Right hindlimb (tissue), 1 donor: Measurements from ENCODE around the gene MOG.

Experiments
- DNase-seq: peaks from one replicate; pipeline ENCODE4 v3.0.0-alpha.2; 2018

Gene MOG

GRCh38 chr6:29656798-29657197, at the start of gene MOG:
TSS of gene MOG (plus strand) at chr6:29657092. CDS start at chr6:29657210, 118 bp downstream.
- DNase-seq: no peak

GRCh38 chr6:29608131-29608530, 48.8 kb upstream of the MOG start:
- DNase-seq: no peak

- no peak for DNase-seq
Measured at GRCh38 chr6:29610540-29610939, 46.4 kb upstream of the MOG start.

- DNase-seq: no peak
Measured at GRCh38 chr6:29611426-29611825, 45.5 kb upstream of the MOG start.

- no peak for DNase-seq
Measured at GRCh38 chr6:29617782-29618554, 38.9 kb upstream of the MOG start.

- DNase-seq: no peak
Measured at GRCh38 chr6:29619578-29620160, 37.2 kb upstream of the MOG start.

GRCh38 chr6:29620630-29621029, 36.3 kb upstream of the MOG start:
- no peak for DNase-seq

GRCh38 chr6:29624520-29624961, 32.4 kb upstream of the MOG start:
- no peak for DNase-seq

GRCh38 chr6:29625337-29625930, 31.5 kb upstream of the MOG start:
- no peak for DNase-seq

- DNase-seq: no peak
Measured at GRCh38 chr6:29626948-29627754, 29.7 kb upstream of the MOG start.

GRCh38 chr6:29627755-29628418, 29.0 kb upstream of the MOG start:
- peak; percentile 92 for DNase-seq

GRCh38 chr6:29628419-29629281, 28.2 kb upstream of the MOG start:
- DNase-seq: peak; percentile 87

GRCh38 chr6:29629571-29629970, 27.3 kb upstream of the MOG start:
- DNase-seq: no peak

GRCh38 chr6:29630315-29630714, 26.6 kb upstream of the MOG start:
- DNase-seq: no peak

- DNase-seq: no peak
Measured at GRCh38 chr6:29631209-29631810, 25.6 kb upstream of the MOG start.

- DNase-seq: peak; percentile 80
Measured at GRCh38 chr6:29631860-29632731, 24.8 kb upstream of the MOG start.

- peak; percentile 96 for DNase-seq
Measured at GRCh38 chr6:29632789-29633533, 23.9 kb upstream of the MOG start, which contains the start of gene GABBR1. TSS of gene GABBR1 (minus strand) at chr6:29633183. CDS start at chr6:29632385, 798 bp downstream.

- DNase-seq: no peak
Measured at GRCh38 chr6:29633534-29633905, 23.4 kb upstream of the MOG start.

- DNase-seq: no peak
Measured at GRCh38 chr6:29637247-29637646, 19.6 kb upstream of the MOG start.
